ENCODE results near the gene KCNQ2.

GRCh38 chr20:63501818-63502670 lies 29.6 kb upstream of the KCNQ2 start:
- no peak for TF ChIP-seq POLR2AphosphoS5 (IDR thresholded peaks at IDR 0.05; ENCODE audit: low read depth)
- TF ChIP-seq CTCF (IDR thresholded peaks at IDR 0.05; ENCODE audit: insufficient read depth, low read length), result no peak
- TF ChIP-seq, protein P1, sequence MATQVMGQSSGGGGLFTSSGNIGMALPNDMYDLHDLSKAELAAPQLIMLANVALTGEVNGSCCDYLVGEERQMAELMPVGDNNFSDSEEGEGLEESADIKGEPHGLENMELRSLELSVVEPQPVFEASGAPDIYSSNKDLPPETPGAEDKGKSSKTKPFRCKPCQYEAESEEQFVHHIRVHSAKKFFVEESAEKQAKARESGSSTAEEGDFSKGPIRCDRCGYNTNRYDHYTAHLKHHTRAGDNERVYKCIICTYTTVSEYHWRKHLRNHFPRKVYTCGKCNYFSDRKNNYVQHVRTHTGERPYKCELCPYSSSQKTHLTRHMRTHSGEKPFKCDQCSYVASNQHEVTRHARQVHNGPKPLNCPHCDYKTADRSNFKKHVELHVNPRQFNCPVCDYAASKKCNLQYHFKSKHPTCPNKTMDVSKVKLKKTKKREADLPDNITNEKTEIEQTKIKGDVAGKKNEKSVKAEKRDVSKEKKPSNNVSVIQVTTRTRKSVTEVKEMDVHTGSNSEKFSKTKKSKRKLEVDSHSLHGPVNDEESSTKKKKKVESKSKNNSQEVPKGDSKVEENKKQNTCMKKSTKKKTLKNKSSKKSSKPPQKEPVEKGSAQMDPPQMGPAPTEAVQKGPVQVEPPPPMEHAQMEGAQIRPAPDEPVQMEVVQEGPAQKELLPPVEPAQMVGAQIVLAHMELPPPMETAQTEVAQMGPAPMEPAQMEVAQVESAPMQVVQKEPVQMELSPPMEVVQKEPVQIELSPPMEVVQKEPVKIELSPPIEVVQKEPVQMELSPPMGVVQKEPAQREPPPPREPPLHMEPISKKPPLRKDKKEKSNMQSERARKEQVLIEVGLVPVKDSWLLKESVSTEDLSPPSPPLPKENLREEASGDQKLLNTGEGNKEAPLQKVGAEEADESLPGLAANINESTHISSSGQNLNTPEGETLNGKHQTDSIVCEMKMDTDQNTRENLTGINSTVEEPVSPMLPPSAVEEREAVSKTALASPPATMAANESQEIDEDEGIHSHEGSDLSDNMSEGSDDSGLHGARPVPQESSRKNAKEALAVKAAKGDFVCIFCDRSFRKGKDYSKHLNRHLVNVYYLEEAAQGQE (IDR thresholded peaks at IDR 0.05; ENCODE audit: insufficient replicate concordance, low read depth), result no peak
- no peak for TF ChIP-seq GABPA (IDR thresholded peaks at IDR 0.05; ENCODE audit: low read depth)

All from HL-60 (cell line).